Thoracic aorta (tissue), 2 donors: ENCODE data around the gene ACOT12. TPM values are rescaled to one million over a fixed set of nuclear protein-coding genes. Genes with fewer than 3 reads are reported as not detected.

Experiments
- ATAC-seq: fragments of 150-250 bp; one replicate; pipeline ENCODE4 v1.8.0; 2017; ENCODE audit warnings: low read depth; ENCODE audit not compliant: insufficient number of reproducible peaks, low FRiP score
- DNase-seq: peaks from one replicate; pipeline ENCODE4 v3.0.0-alpha.2; 2020; ENCODE audit warnings: low spot score
- H3K27ac ChIP-seq, 2 donors: fragments of 200-600 bp; sonication (generic); 1 replicate in 1 of 2; 2 replicates in 1 of 2; pipeline ENCODE4 v1.5.1; 2016; ENCODE audit warnings: mild to moderate bottlenecking in 2 of 2, moderate library complexity in 2 of 2
- H3K27me3 ChIP-seq: fragments of 200-600 bp; sonication (generic); replicated peaks from 2 replicates; pipeline ENCODE4 v1.6.0; 2016; ENCODE audit warnings: mild to moderate bottlenecking; ENCODE audit not compliant: insufficient read depth
- H3K36me3 ChIP-seq: fragments of 200-600 bp; sonication (generic); one replicate; pipeline ENCODE4 v1.5.1; 2016
- H3K4me1 ChIP-seq, 2 donors: fragments of 200-600 bp; sonication (generic); 1 replicate in 1 of 2; 2 replicates in 1 of 2; pipeline versions ENCODE4 v1.5.1 to v1.6.0; 2016; ENCODE audit warnings: low read depth in 2 of 2, mild to moderate bottlenecking in 1 of 2; ENCODE audit not compliant: control insufficient read depth in 1 of 2
- H3K4me3 ChIP-seq: fragments of 200-600 bp; sonication (generic); 2 replicates; pipeline ENCODE4 v1.5.1; 2016; ENCODE audit warnings: mild to moderate bottlenecking
- H3K9me3 ChIP-seq: fragments of 200-600 bp; sonication (generic); 2 replicates; pipeline ENCODE4 v1.5.1; 2016
- CTCF ChIP-seq: fragments of 200-600 bp; sonication (generic); IDR thresholded peaks from one replicate; pipeline ENCODE4 v1.5.1; 2019; ENCODE audit warnings: antibody characterized with exemption
- total RNA-seq, 2 donors: library from RNA; depleted of rRNA; stranded (reverse); fragments of >200 nt; gene quantifications; one replicate each; pipeline versions ENCODE4 v1.1.0 to v1.2.3, GENCODE V29; 2016

The ACOT12 gene
- total RNA-seq, 2 donors from 2014 or later = 2.3 TPM; not detected in 1

GRCh38 chr5:81370912-81371311 lies 23.0 kb downstream of the ACOT12 start:
- no peaks in the 10 kb centered on the region for H3K36me3 ChIP-seq
- H3K4me3 ChIP-seq = no peak overlapping the region
- no peaks in the 10 kb centered on the region for H3K4me1 ChIP-seq

GRCh38 chr5:81365541-81365940 lies 28.4 kb downstream of the ACOT12 start:
- H3K27ac ChIP-seq = no peak overlapping the region
- no peaks in the 10 kb centered on the region for H3K9me3 ChIP-seq
- TF ChIP-seq CTCF = no peak
- no peaks in the 10 kb centered on the region for H3K36me3 ChIP-seq
- H3K4me3 ChIP-seq = no peak overlapping the region
- no peaks in the 10 kb centered on the region for H3K4me1 ChIP-seq
- H3K27me3 ChIP-seq = no peaks in the 10 kb centered on the region
- ATAC-seq (no peak), DNase-seq (no peak)

More at GRCh38 chr5:81370912-81371311, 23.0 kb downstream of the ACOT12 start:
- TF ChIP-seq CTCF = no peak
- Histone ChIP-seq H3K9me3 (no peaks in the 10 kb centered on the region), H3K27me3 (no peaks in the 10 kb centered on the region), H3K27ac (no peak overlapping the region)
- DNase-seq (no peak), ATAC-seq (no peak)

GRCh38 chr5:81363093-81363871 lies 30.7 kb downstream of the ACOT12 start:
- no peak for ATAC-seq
- no peaks in the 10 kb centered on the region for H3K36me3 ChIP-seq
- no peaks in the 10 kb centered on the region for H3K4me1 ChIP-seq
- no peaks in the 10 kb centered on the region for H3K27me3 ChIP-seq
- H3K4me3 ChIP-seq = no peak overlapping the region
- H3K9me3 ChIP-seq = no peaks in the 10 kb centered on the region
- DNase-seq = no peak
- H3K27ac ChIP-seq = no peak overlapping the region
- no peak for TF ChIP-seq CTCF

- no peak for DNase-seq
- Histone ChIP-seq H3K4me3 (no peak overlapping the region), H3K4me1 (no peaks in the 10 kb centered on the region), H3K27me3 (no peaks in the 10 kb centered on the region), H3K36me3 (no peaks in the 10 kb centered on the region), H3K27ac (no peak overlapping the region), H3K9me3 (no peaks in the 10 kb centered on the region)
- no peak for ATAC-seq
- TF ChIP-seq CTCF = no peak
Observed at GRCh38 chr5:81361600-81361999, 32.3 kb downstream of the ACOT12 start.

GRCh38 chr5:81360640-81361039 lies 33.3 kb downstream of the ACOT12 start:
- DNase-seq = no peak
- TF ChIP-seq CTCF = no peak
- Histone ChIP-seq H3K4me1 (no peaks in the 10 kb centered on the region), H3K9me3 (no peaks in the 10 kb centered on the region), H3K27me3 (no peaks in the 10 kb centered on the region), H3K27ac (no peak overlapping the region), H3K36me3 (no peaks in the 10 kb centered on the region), H3K4me3 (no peak overlapping the region)
- no peak for ATAC-seq
